H4 (cell line): ENCODE measurements around the gene FBXO22. TPM values are rescaled to one million over a fixed set of nuclear protein-coding genes. Genes with fewer than 3 reads are reported as not detected.
"Not testable (repeated sequence)": the region's sequence is repeated elsewhere in the genome, so short reads cannot be mapped to it uniquely, and the experiment has no call there.

Source experiments
- DNase-seq: peaks from one replicate; pipeline ENCODE4 v3.0.0-alpha.2; 2015; ENCODE audit warnings: low spot score
- total RNA-seq: library from RNA; depleted of rRNA; stranded (reverse); fragments of >200 nt; shearing (Covaris generic); gene quantifications from 2 replicates; pipeline ENCODE4 v1.2.3, GENCODE V29; 2014; rRNA removed

FBXO22 gene
- total RNA-seq, 1 experiment from 2014 or later = 46.4 TPM

DNA sequence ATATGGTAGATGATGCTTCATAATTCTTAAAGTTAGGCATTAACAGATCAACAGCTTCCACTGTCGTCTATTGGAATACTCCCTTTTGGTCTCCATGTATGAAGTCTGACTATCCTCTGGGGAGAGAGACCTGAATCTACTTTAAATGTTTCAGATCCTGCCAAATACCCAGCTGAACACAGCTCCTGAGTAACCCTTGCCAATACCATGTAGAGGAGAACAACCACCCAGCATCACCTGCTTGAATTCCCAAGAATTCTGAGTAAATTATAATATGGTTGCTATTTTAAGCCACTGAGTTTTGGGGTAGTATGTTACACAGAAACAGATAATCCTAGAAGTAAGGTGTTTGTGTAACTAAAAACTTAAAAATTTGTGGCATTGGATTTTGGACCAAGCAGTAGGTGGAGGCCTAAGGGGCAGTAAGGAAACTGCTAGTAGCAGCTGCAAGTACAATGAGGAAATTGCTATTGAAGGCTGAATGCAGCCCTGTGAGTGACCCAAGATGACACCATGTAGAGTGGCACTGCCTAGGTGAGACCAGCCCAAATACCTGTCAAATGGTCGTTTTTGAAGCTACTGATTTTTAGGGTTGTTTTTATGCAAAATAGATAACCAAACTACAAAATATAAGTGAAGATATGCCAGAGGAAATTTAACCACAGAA, 77.6 kb downstream of the FBXO22 start:
- no peak for DNase-seq

DNA sequence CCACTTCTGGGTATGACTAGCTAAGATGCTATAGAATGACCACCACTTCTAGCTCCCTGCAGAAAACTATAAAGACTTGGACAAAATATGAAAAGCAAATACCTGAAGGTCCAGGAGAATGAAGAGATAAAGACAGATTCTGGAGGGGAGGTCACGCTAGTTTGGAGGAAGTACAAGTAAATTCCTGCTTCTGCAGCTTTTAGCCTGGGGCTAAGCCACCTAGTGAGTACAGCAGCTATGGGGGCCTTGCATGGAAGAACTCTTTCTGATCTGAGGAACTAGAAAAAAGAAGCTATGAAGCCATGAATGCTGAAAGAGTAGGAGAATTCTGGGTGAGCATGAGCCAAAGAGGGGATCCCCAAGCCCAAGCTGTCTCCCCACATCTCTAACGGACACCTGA, 78.8 kb downstream of the FBXO22 start:
- no peak for DNase-seq

DNA sequence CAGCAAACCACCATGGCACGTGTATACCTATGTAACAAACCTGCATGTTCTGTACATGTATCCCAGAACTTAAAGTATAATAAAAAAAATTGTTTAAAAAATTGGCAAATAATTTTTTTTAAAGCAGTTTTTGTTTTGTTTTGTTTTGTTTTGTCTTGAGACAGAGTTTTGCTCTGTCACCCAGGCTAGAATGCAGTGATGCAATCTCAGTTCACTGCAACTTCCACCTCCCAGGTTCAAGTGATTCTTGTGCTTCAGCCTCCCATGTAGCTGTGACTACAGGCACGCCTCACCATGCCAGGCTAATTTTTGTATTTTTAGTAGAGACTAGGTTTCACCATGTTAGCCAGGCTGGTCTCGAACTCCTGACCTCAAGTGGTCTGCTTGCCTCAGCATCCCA, 81.0 kb downstream of the FBXO22 start:
- not testable (repeated sequence) for DNase-seq

DNA sequence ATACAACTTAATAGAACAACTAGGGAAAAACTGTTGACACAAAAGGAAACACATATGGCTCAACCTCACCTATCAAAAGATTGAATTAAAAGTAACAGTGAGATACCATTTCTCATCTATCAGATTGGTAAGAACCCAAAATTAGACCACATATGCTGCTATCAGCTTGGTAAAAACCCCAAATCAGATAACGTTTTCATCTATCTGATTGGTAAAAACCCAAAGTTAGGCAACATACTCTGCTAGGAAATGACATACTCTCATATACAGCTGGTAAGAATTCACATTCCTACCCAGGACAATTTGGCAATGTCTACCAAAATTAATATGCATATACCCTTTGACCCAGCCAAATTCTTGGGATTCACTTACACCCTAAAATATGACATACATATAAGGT, 82.3 kb downstream of the FBXO22 start:
- no peak for DNase-seq

DNA sequence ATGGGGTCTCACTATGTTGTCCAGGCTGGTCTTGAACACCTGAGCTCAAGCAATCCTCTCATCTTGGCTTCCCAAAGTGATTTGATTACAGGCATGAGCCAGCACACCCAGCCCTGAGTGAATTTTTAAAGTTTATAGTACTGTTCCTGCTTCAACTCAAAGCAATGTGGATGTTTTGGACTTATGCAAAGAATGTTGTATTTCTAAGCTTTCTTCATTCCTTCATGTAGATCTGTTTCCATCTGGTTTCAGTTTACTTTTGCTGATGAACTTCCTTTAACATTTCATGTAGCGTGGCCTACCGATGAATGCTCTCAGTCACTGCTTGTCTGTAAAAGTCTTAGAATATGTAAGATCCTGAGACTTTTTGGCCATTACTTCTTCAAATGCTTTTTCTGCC, 85.4 kb downstream of the FBXO22 start:
- no peak for DNase-seq

DNA sequence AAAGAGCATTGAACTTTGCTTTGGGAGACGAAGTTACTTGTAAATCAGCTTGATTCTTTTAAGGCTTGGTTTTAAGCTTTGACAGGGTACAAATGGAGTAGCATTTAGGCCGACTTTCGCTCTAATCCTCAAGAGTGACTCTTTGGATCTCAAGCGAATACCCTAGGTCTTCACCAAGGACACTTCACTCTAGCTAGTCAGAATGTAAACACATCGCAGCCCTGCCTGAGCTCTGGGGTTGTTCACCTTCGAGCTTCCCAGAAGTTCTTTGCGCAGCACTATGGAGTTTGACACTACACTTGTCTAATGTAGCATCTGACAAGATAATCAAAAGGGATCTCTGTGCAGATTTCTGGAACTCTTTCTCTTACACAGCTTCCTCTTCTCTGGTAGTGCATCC, 86.2 kb downstream of the FBXO22 start:
- DNase-seq = no peak

Other genes starting within 250 kb of the FBXO22 start
- 0.14 TPM in 2 replicates for gene CSPG4, start 191.0 kb upstream of the FBXO22 start, total RNA-seq
- gene UBE2Q2, start 60.4 kb upstream of the FBXO22 start, total RNA-seq = 26.5 and 26.8 TPM in 2 replicates
- gene NRG4, start 108.5 kb downstream of the FBXO22 start, total RNA-seq = 7.8 and 13.9 TPM in 2 replicates
- gene TMEM266, start 156.1 kb downstream of the FBXO22 start, total RNA-seq = 0.19 and 0.29 TPM in 2 replicates